ENCODE measurements around the gene PXMP4.

GRCh38 chr20:33676652-33677645, 43.2 kb downstream of the PXMP4 start:
- no peak for TF ChIP-seq EZH2phosphoT487 (IDR thresholded peaks at IDR 0.05; ENCODE audit: insufficient read depth, low read depth)
- TF ChIP-seq EZH2 (IDR thresholded peaks at IDR 0.05; ENCODE audit: insufficient read depth, poor library complexity, severe bottlenecking), result no peak
